Breast epithelium (tissue), 3 donors: ENCODE results near the gene TSEN54.

Experiments used
- CTCF ChIP-seq, 3 donors: fragments of 450-650 bp; IDR thresholded peaks; one replicate each; pipeline ENCODE4 v1.5.1; 2016 to 2017; ENCODE audit warnings: antibody characterized with exemption in 3 of 3, mild to moderate bottlenecking in 3 of 3, moderate library complexity in 3 of 3
- POLR2A ChIP-seq: fragments of 450-650 bp; IDR thresholded peaks from one replicate; pipeline ENCODE4 v1.6.1; 2016; ENCODE audit warnings: antibody characterized with exemption, mild to moderate bottlenecking, moderate library complexity
- POLR2AphosphoS5 ChIP-seq, 3 donors: sonication (generic); formaldehyde crosslinking; IDR thresholded peaks; one replicate each; pipeline ENCODE4 v1.6.1; 2017; ENCODE audit warnings: antibody characterized with exemption in 3 of 3

DNA sequence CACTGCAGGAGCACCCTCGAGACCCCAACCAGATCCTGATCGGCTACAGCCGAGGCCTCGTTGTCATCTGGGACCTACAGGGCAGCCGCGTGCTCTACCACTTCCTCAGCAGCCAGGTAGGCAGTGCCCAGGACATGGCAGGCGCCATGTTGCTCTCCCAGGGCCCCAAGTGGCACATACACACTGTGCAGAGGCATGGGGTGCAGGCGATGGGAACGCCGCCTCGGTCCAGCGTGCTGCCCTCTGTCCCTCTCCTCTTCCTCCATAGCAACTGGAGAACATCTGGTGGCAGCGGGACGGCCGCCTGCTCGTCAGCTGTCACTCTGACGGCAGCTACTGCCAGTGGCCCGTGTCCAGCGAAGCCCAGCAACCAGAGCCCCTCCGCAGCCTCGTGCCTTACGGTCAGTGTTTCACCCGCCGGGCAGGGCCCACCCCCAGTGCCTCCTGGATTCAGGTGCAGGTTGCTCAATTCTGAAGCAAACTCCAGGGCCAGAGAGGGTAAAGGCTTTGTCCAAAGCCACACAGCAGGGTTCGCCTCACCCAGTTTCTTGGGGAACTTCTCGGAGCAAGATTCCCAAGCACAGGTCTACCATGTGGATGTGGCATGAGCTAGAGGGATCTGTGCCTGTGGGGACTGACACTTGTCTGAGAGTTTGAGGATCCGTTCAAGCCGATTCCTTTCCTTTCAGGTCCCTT, 46.9 kb downstream of the TSEN54 start:
- no peak for TF ChIP-seq CTCF (IDR thresholded peaks at IDR 0.05)
- no peak for TF ChIP-seq POLR2A
- TF ChIP-seq POLR2AphosphoS5 (IDR thresholded peaks at IDR 0.05): no peak
